Caco-2 (cell line): Measurements from ENCODE around the gene VSTM2L. TPM values are rescaled to one million over a fixed set of nuclear protein-coding genes. Genes with fewer than 3 reads are reported as not detected.

Source experiments
- BruUV-seq: library from RNA; stranded (reverse); fragments of 400-500 nt; replicated peaks from 2 replicates; lab custom pipeline; 2021; lab: Mats Ljungman, UMichigan
- CTCF ChIA-PET: fragments of 300-600 bp; sonication (Branson Sonifier 250); formaldehyde crosslinking; loops from one replicate; lab custom pipeline; 2022; ENCODE audit warnings: antibody characterized with exemption; lab: Charles Lee
- POLR2A ChIA-PET: fragments of 300-600 bp; sonication (Branson Sonifier 250); formaldehyde crosslinking; loops from one replicate; lab custom pipeline; 2022; ENCODE audit warnings: antibody characterized with exemption; lab: Charles Lee
- DNase-seq, 2 experiments: peaks; one replicate each; pipeline versions ENCODE4 v3.0.0 to v3.0.0-alpha.2; 2020 to 2022
- H3K27me3 ChIP-seq: replicated peaks from 2 replicates; pipeline ENCODE4 v1.6.0; 2011; ENCODE audit warnings: low read length; ENCODE audit not compliant: control insufficient read depth, insufficient read depth
- H3K36me3 ChIP-seq: 2 replicates; pipeline ENCODE4 v1.5.1; 2011; ENCODE audit warnings: low read length; ENCODE audit not compliant: control insufficient read depth, insufficient read depth
- H3K4me1 ChIP-seq: fragments of 250-450 bp; sonication (Bioruptor Pico); 2 replicates; pipeline ENCODE4 v1.5.1; 2020; ENCODE audit warnings: mild to moderate bottlenecking
- H3K4me3 ChIP-seq: 2 replicates; pipeline ENCODE4 v1.5.1; 2011; ENCODE audit warnings: low read depth, mild to moderate bottlenecking, control low read depth, low read length
- H3K9me3 ChIP-seq: fragments of 250-450 bp; sonication (Bioruptor Pico); 2 replicates; pipeline ENCODE4 v1.5.1; 2020; ENCODE audit warnings: mild to moderate bottlenecking, moderate library complexity
- H3K27ac Mint-ChIP-seq: one replicate; pipeline ENCODE4 v1.8.0; 2022; ENCODE audit warnings: mixed read lengths; ENCODE audit not compliant: unreplicated experiment
- H3K27me3 Mint-ChIP-seq: one replicate; pipeline ENCODE4 v1.8.0; 2022; ENCODE audit warnings: mixed read lengths; ENCODE audit not compliant: insufficient read depth, unreplicated experiment
- H3K36me3 Mint-ChIP-seq: one replicate; pipeline ENCODE4 v1.8.0; 2022; ENCODE audit warnings: mild to moderate bottlenecking, mixed read lengths; ENCODE audit not compliant: insufficient read depth, unreplicated experiment
- H3K4me1 Mint-ChIP-seq: one replicate; pipeline ENCODE4 v1.8.0; 2022; ENCODE audit warnings: low read depth, mixed read lengths; ENCODE audit not compliant: unreplicated experiment
- H3K4me3 Mint-ChIP-seq: one replicate; pipeline ENCODE4 v1.8.0; 2022; ENCODE audit warnings: mild to moderate bottlenecking, moderate library complexity, mixed read lengths; ENCODE audit not compliant: unreplicated experiment
- H3K9me3 Mint-ChIP-seq: one replicate; pipeline ENCODE4 v1.8.0; 2022; ENCODE audit warnings: mixed read lengths; ENCODE audit not compliant: unreplicated experiment
- CTCF ChIP-seq, 2 experiments: fragments of 200-600 bp in 1 of 2; IDR thresholded peaks; 1 replicate in 1 of 2; 2 replicates in 1 of 2; pipeline versions ENCODE4 v1.5.1 to v1.8.0; 2011 to 2022; ENCODE audit warnings: antibody characterized with exemption in 1 of 2, control low read depth in 1 of 2, inconsistent platforms in 1 of 2, low read depth in 1 of 2, low read length in 1 of 2, mild to moderate bottlenecking in 1 of 2, moderate library complexity in 1 of 2; ENCODE audit not compliant: insufficient read depth in 1 of 2, severe bottlenecking in 1 of 2, unreplicated experiment in 1 of 2
- intact Hi-C: fragments of 100-400 bp; cut with micrococcal nuclease; formaldehyde crosslinking; loops from one replicate; pipeline ENCODE4 v1.10.0; 2022; ENCODE audit not compliant: unreplicated experiment
- total RNA-seq: library from RNA; stranded (reverse); gene quantifications from 2 replicates; pipeline ENCODE4 v1.2.3, GENCODE V29; 2022

Gene VSTM2L
- total RNA-seq, 1 experiment from 2014 or later: not detected

DNA sequence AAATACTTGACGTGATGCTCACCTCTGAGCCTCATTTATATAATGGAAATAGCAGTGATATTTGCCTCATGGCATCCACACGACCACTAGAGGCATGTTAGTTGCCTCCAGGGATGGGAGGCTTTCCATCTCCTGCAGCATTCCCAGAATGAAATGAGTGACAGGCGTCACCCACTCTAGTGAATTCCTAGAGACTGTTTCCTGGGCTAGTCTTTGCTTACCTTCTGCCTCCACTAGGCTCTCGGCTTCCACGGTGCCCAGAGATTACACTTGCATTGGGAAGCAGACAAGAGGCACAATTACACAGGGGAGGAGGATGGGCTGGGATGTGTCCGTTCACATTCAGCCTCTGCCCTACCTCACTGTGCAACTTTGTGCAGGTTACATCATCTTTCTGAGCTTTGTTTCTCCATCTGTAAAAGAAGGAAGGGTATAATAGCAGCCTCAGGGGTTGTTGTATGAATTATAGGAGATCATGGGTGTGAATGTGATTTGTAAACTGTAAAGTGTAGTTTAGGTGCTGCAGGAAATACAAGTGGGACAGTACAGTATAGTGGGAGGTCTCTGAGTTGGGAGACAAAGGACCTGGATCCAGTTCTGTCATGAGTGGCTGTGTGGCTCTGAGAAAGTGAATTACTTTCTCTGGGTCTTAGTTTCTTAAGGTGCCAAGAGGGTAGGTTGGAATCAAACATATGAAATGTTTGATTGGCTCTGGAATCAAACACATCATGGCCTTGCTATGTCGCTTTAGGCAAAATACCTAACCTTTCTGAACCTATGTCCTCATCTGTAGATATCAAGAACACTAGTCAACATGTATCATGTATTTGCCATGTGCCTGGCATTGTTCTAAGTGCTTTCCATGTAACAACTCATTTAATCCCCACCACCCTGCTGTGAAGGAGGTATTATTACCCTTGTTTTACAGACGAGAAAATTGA lies 3.6 kb upstream of the VSTM2L start:
- Mint-ChIP-seq H3K4me1 (peaks cover 6% of the 10 kb centered on the region), H3K27ac (no peak overlapping the region), H3K36me3 (peaks cover 1% of the 10 kb centered on the region), H3K27me3 (peaks cover 20% of the 10 kb centered on the region), H3K9me3 (no peaks in the 10 kb centered on the region), H3K4me3 (no peak overlapping the region)
- POLR2A ChIA-PET: no interaction called here
- TF ChIP-seq CTCF (IDR thresholded peaks at IDR 0.05; ENCODE audit: insufficient read depth in 1 of 2, low read depth in 1 of 2, low read length in 1 of 2, severe bottlenecking in 1 of 2, unreplicated experiment in 1 of 2): no peak
- DNase-seq: peak in 1 of 2 experiments; percentile 39
- intact Hi-C loops: loop anchor here (5.0 kb wide), 2 partner anchors 93 to 332 kb away; no protein-coding TSS in a partner anchor
- CTCF ChIA-PET: no interaction called here
- H3K4me3 ChIP-seq: no peak overlapping the region
- no peaks in the 10 kb centered on the region for H3K4me1 ChIP-seq
- H3K27me3 ChIP-seq: peaks cover under 1% of the 10 kb centered on the region
- BruUV-seq: no TSS peak
- H3K9me3 ChIP-seq: no peaks in the 10 kb centered on the region
- no peaks in the 10 kb centered on the region for H3K36me3 ChIP-seq

DNA sequence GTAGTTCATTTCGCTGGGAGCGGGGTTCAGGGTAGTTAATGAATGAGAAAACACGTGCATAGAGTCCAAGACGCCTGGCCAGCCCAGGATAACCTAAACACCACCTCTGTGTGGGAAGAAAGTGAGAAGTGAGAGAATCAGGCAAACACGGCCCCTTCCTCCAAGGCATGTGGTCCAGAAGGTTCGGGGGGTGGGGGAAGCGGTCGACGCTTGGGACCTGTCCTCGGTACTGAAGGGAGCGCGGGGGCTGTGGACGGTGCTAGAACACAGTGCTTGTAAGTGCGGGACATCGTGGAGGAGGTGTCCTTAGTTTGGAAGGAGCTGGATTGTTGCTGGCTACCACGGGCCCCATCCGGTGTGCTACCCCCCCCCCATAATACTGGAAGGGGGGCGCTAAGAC lies 1.7 kb upstream of the VSTM2L start:
- Histone ChIP-seq H3K9me3 (no peaks in the 10 kb centered on the region), H3K36me3 (no peaks in the 10 kb centered on the region), H3K4me1 (no peaks in the 10 kb centered on the region), H3K4me3 (no peak overlapping the region), H3K27me3 (peaks cover 3% of the 10 kb centered on the region)
- BruUV-seq: no TSS peak
- H3K9me3 Mint-ChIP-seq: no peaks in the 10 kb centered on the region
- intact Hi-C loops: loop anchor here (5.0 kb wide), 1 partner anchor 91 kb away; no protein-coding TSS in a partner anchor
- no peak for TF ChIP-seq CTCF (IDR thresholded peaks at IDR 0.05; ENCODE audit: insufficient read depth in 1 of 2, low read depth in 1 of 2, low read length in 1 of 2, severe bottlenecking in 1 of 2, unreplicated experiment in 1 of 2)
- no peak overlapping the region for H3K27ac Mint-ChIP-seq
- DNase-seq: peak in 1 of 2 experiments; percentile 50
- ChIA-PET CTCF (interaction anchor here (0.6 kb wide), 1 partner anchor 91 kb away, joined by 3 read pairs; no protein-coding TSS in a partner anchor), POLR2A (no interaction called here)
- H3K27me3 Mint-ChIP-seq: peaks cover 25% of the 10 kb centered on the region
- peaks cover 6% of the 10 kb centered on the region for H3K4me1 Mint-ChIP-seq
- peaks cover 5% of the 10 kb centered on the region for H3K36me3 Mint-ChIP-seq
- no peak overlapping the region for H3K4me3 Mint-ChIP-seq

- Histone ChIP-seq H3K4me3 (no peak overlapping the region), H3K4me1 (no peaks in the 10 kb centered on the region), H3K36me3 (no peaks in the 10 kb centered on the region), H3K9me3 (no peaks in the 10 kb centered on the region), H3K27me3 (peaks cover 4% of the 10 kb centered on the region)
- POLR2A ChIA-PET: no interaction called here
- BruUV-seq: no TSS peak
- Mint-ChIP-seq H3K27me3 (peaks cover 25% of the 10 kb centered on the region), H3K9me3 (no peaks in the 10 kb centered on the region), H3K36me3 (peaks cover 5% of the 10 kb centered on the region), H3K27ac (no peak overlapping the region), H3K4me1 (peaks cover 6% of the 10 kb centered on the region), H3K4me3 (no peak overlapping the region)
- peak; percentile 29 to 45 for TF ChIP-seq CTCF (IDR thresholded peaks at IDR 0.05; ENCODE audit: insufficient read depth in 1 of 2, low read depth in 1 of 2, low read length in 1 of 2, severe bottlenecking in 1 of 2, unreplicated experiment in 1 of 2)
- intact Hi-C loops: loop anchor here (1.0 to 5.0 kb wide), 2 partner anchors 90 to 319 kb away; no protein-coding TSS in a partner anchor
- peak; percentile 64 to 65 for DNase-seq
- CTCF ChIA-PET: interaction anchor here (0.6 kb wide), 1 partner anchor 91 kb away, joined by 3 read pairs; no protein-coding TSS in a partner anchor
Measured at GRCh38 chr20:37901654-37902503, 1.0 kb upstream of the VSTM2L start.
